ENCODE measurements around the gene MAD2L1BP. TPM values are rescaled to one million over a fixed set of nuclear protein-coding genes. Genes with fewer than 3 reads are reported as not detected.

The MAD2L1BP gene
- total and polyA plus RNA-seq, 2 of the 13 experiments (the other 11 are each of a cell fraction or from before 2014, with no cell fraction given) = 54.2 to 55.5 TPM

- no peak for TF ChIP-seq CEBPZ (IDR thresholded peaks at IDR 0.05; ENCODE audit: low read length)
- peak; percentile 78 for TF ChIP-seq FOXP4 (CRISPR knock-in tag; IDR thresholded peaks at IDR 0.05)
- TF ChIP-seq ZNF687 (CRISPR knock-in tag; IDR thresholded peaks at IDR 0.05) = peak; percentile 87
- TF ChIP-seq ZMYM3 (CRISPR knock-in tag; IDR thresholded peaks at IDR 0.05) = no peak
- no peak for TF ChIP-seq ATRX (CRISPR knock-in tag; IDR thresholded peaks at IDR 0.05; ENCODE audit: borderline replicate concordance)
- 0 out of 2 replicates have a peak, but pooled peaks have one; percentile 27 for TF ChIP-seq ZNF629 (CRISPR knock-in tag; conservative IDR thresholded peaks at IDR 0.05)
- TF ChIP-seq MIER3 (CRISPR knock-in tag; IDR thresholded peaks at IDR 0.05; ENCODE audit: borderline replicate concordance) = peak; percentile 36; the same call in 1 of the 2 replicates
- TF ChIP-seq KDM5B (CRISPR knock-in tag; IDR thresholded peaks at IDR 0.05; ENCODE audit: borderline replicate concordance) = peak; percentile 77
Measured at GRCh38 chr6:43629505-43630300, 5.9 kb upstream of the MAD2L1BP start (continued).
